Left ventricle myocardium inferior (tissue), 1 donor: ENCODE measurements around the gene PPP1R12A. TPM values are rescaled to one million over a fixed set of nuclear protein-coding genes. Genes with fewer than 3 reads are reported as not detected.
"Not testable (repeated sequence)": the region's sequence is repeated elsewhere in the genome, so short reads cannot be mapped to it uniquely, and the experiment has no call there.

ENCODE experiments used
- DNase-seq: peaks from one replicate; pipeline ENCODE4 v3.0.0-alpha.2; 2020
- H3K27ac ChIP-seq: fragments of 200-600 bp; replicated peaks from 2 replicates; pipeline ENCODE4 v1.8.0; 2021
- H3K27me3 ChIP-seq: fragments of 200-600 bp; 2 replicates; pipeline ENCODE4 v1.8.0; 2021; ENCODE audit warnings: low read depth
- H3K36me3 ChIP-seq: fragments of 200-600 bp; 2 replicates; pipeline ENCODE4 v1.8.0; 2021
- H3K4me1 ChIP-seq: fragments of 200-600 bp; 2 replicates; pipeline ENCODE4 v1.8.0; 2021
- H3K4me3 ChIP-seq: fragments of 200-600 bp; 2 replicates; pipeline ENCODE4 v1.8.0; 2021; ENCODE audit warnings: mild to moderate bottlenecking, moderate library complexity
- H3K9me3 ChIP-seq: fragments of 200-600 bp; replicated peaks from 2 replicates; pipeline ENCODE4 v1.8.0; 2021
- CTCF ChIP-seq: fragments of 200-600 bp; IDR thresholded peaks from 2 replicates; pipeline ENCODE4 v1.8.0; 2021; ENCODE audit warnings: antibody characterized with exemption, mild to moderate bottlenecking, borderline replicate concordance
- intact Hi-C: fragments of 100-400 bp; cut with micrococcal nuclease; formaldehyde crosslinking; loops from one replicate; pipeline ENCODE4 v1.11.0; 2022
- total RNA-seq: library from RNA; stranded (reverse); fragmentation: NEBNext Ultra II Directional; extraction: Animal tissue kit (Norgen Biotek cat#: 25700); gene quantifications from one replicate; pipeline ENCODE4 v1.2.1, GENCODE V29; 2021
- donor health status: DM: no; HTN: yes; CAD: no; lungs with severe emphysema.

Gene PPP1R12A
- total RNA-seq, 1 donor from 2014 or later = 42.8 TPM

DNA sequence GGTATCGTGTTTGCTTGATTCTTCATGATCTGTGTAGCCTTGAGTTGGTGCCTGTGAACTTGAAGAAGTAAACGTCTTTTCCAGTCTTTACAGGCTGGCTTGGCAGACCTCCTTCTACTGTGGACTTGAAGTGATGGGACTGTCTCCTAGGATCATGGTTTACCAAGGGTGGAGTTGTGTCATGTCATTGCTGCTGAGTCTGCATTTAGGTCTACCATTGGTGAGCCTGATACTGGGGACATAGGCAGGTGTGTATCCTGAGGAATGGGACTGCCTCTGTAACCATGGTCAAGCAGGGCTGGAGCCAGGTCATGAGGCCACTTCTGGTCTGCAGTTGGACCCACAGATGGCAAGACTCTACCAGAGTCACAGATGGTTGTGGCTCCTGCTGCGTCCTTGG is 20.7 kb upstream of the PPP1R12A start:
- H3K27me3 ChIP-seq = no peaks in the 10 kb centered on the region
- intact Hi-C loops = no loop called here
- no peak overlapping the region for H3K4me3 ChIP-seq
- no peak overlapping the region for H3K27ac ChIP-seq
- peaks cover 10% of the 10 kb centered on the region for H3K4me1 ChIP-seq
- H3K36me3 ChIP-seq = no peaks in the 10 kb centered on the region
- DNase-seq = no peak
- H3K9me3 ChIP-seq = peaks cover 26% of the 10 kb centered on the region
- TF ChIP-seq CTCF = no peak

DNA sequence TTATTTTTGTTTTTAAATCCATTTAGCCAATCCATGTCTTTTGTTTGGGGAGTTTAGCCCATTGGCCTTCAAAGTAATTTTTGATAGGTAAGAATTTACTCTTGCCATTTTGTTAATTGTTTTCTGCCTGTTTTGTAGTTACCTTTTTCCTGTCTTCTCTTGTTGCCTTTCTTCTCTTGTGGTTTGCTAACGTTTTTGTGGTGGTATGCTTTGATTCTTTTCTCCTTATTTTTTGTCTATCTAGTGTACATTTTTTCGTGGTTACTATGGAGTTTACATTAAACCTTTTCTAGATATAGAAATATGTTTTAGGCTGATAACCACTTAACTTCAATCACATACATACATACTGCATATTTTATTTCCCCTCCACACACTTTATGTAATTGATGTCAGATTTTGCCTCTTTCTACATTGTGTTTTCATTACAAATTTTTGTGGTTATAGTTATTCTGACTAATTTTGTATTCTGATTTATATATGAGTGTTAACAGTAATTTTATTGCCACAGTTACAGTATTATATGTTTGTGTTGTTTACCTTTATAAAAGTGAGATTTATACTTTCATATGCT is 19.2 kb upstream of the PPP1R12A start:
- H3K4me1 ChIP-seq = no peaks in the 10 kb centered on the region
- H3K27ac ChIP-seq = no peak overlapping the region
- H3K36me3 ChIP-seq = no peaks in the 10 kb centered on the region
- peaks cover 26% of the 10 kb centered on the region for H3K9me3 ChIP-seq
- no peak overlapping the region for H3K4me3 ChIP-seq
- H3K27me3 ChIP-seq = no peaks in the 10 kb centered on the region
- intact Hi-C loops = no loop called here
- TF ChIP-seq CTCF = no peak
- DNase-seq = no peak

DNA sequence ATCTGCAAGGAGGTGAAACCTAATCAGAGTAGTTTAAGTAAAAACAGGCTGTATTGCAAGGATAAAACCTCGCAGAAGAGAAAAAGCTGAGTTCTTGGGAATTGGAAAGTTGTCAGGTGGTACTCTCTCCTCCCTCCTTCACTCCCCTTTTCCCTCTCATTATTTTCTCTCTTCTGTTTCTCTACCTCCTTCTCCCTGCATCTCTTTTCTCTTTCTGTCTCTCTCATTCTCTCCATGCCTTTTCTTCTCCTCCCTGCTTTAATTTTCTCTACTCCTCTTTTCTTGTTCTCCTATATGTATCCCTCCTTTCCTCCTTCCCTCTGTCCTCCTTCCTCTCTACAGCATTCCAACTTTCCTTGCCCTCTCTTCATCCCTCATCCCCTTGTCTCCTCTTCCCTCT is 14.2 kb upstream of the PPP1R12A start:
- intact Hi-C loops = no loop called here
- no peak for TF ChIP-seq CTCF
- Histone ChIP-seq H3K36me3 (no peaks in the 10 kb centered on the region), H3K4me1 (no peaks in the 10 kb centered on the region), H3K27me3 (no peaks in the 10 kb centered on the region), H3K4me3 (no peak overlapping the region), H3K9me3 (peaks cover 6% of the 10 kb centered on the region), H3K27ac (no peak overlapping the region)
- no peak for DNase-seq

- Histone ChIP-seq H3K36me3 (no peaks in the 10 kb centered on the region), H3K4me3 (no peak overlapping the region), H3K27ac (no peak overlapping the region), H3K9me3 (no peaks in the 10 kb centered on the region), H3K4me1 (no peaks in the 10 kb centered on the region), H3K27me3 (no peaks in the 10 kb centered on the region)
- no peak for TF ChIP-seq CTCF
- intact Hi-C loops = no loop called here
- DNase-seq = no peak
Measured at GRCh38 chr12:79945433-79945832, 10.5 kb upstream of the PPP1R12A start.

DNA sequence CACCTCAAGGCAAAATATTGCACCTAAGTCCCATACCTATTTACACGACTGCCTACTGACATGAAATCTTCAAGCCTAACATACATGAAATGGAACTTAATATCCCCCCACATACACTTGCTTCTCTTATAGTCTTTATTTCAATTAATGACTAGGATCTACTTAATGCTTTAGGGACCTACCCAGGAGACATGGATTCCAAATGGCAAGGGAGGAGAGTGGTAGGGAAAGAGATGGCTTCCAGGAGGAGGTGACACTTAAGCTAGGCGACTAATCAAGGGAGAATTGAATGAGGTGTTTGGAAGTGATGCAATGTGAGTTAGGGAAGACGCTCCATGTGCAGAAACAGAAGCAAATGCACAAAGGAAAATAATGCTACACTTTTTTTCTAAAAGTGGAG is 9.7 kb upstream of the PPP1R12A start:
- H3K4me1 ChIP-seq = no peaks in the 10 kb centered on the region
- H3K27me3 ChIP-seq = no peaks in the 10 kb centered on the region
- DNase-seq = no peak
- no peak overlapping the region for H3K4me3 ChIP-seq
- intact Hi-C loops = no loop called here
- H3K36me3 ChIP-seq = no peaks in the 10 kb centered on the region
- no peaks in the 10 kb centered on the region for H3K9me3 ChIP-seq
- no peak for TF ChIP-seq CTCF
- H3K27ac ChIP-seq = no peak overlapping the region

GRCh38 chr12:79942846-79943245 is 7.9 kb upstream of the PPP1R12A start:
- H3K4me3 ChIP-seq, H3K27ac ChIP-seq, H3K27me3 ChIP-seq, H3K4me1 ChIP-seq, intact Hi-C loops, H3K9me3 ChIP-seq, DNase-seq, H3K36me3 ChIP-seq: not testable (repeated sequence)
